ENCODE results near the gene PDZD7. TPM values are rescaled to one million over a fixed set of nuclear protein-coding genes. Genes with fewer than 3 reads are reported as not detected.

PDZD7 gene
- total RNA-seq, 1 experiment from 2014 or later = 1.8 TPM

- in situ Hi-C loops (cut with HindIII; ENCODE audit: low pct_unique_long_range_greater_than_20kb, low sequenced_read_pairs) = no loop called here
- no peak for ATAC-seq
- no peak for DNase-seq (ENCODE audit: low read depth, low spot score)
- intact Hi-C loops (cut with micrococcal nuclease; ENCODE audit: unreplicated experiment) = no loop called here
- peaks cover 10% of the 10 kb centered on the region for H3K4me1 ChIP-seq (ENCODE audit: control insufficient read depth, insufficient read depth, low read length)
- no peak overlapping the region for H3K4me3 ChIP-seq (ENCODE audit: low read depth in 2 of 2, low read length in 2 of 2)
- no TSS peak for BruUV-seq (replicated peaks)
- no peak overlapping the region for H3K27ac ChIP-seq (ENCODE audit: low read length)
- ChIA-PET CTCF (interaction anchor here (0.6 to 0.8 kb wide), 2 partner anchors 47 to 48 kb away, joined by 3 read pairs; no protein-coding TSS in a partner anchor), POLR2A (interaction anchor here (0.6 kb wide), 1 partner anchor 12 kb away, joined by 10 read pairs; no protein-coding TSS in a partner anchor)
- TF ChIP-seq POLR2AphosphoS5 (IDR thresholded peaks at IDR 0.05; ENCODE audit: low read depth, low read length) (0 out of 2 replicates have a peak, but pooled peaks have one; percentile 23), REST (IDR thresholded peaks at IDR 0.05; ENCODE audit: insufficient read depth in 1 of 2, low read depth in 2 of 2, low read length in 1 of 2) (no peak)
- H3K36me3 ChIP-seq (ENCODE audit: control insufficient read depth, insufficient read depth, low read length) = peaks cover 10% of the 10 kb centered on the region
- no peaks in the 10 kb centered on the region for H3K9me3 ChIP-seq (ENCODE audit: control insufficient read depth, insufficient read depth, low read depth, low read length)
- H3K27me3 ChIP-seq (ENCODE audit: control insufficient read depth, insufficient read depth, low read length) = no peaks in the 10 kb centered on the region
These were observed 63.6 kb downstream of the PDZD7 start for GRCh38 chr10:100967332-100967731.

- H3K36me3 ChIP-seq (ENCODE audit: control insufficient read depth, insufficient read depth, low read length) = peaks cover 14% of the 10 kb centered on the region
- POLR2A ChIA-PET = no interaction called here
These were observed 64.0 kb downstream of the PDZD7 start for GRCh38 chr10:100966887-100967286.

More at GRCh38 chr10:100966887-100967286, 64.0 kb downstream of the PDZD7 start:
- Histone ChIP-seq H3K4me1 (ENCODE audit: control insufficient read depth, insufficient read depth, low read length) (peaks cover 10% of the 10 kb centered on the region), H3K4me3 (ENCODE audit: low read depth in 2 of 2, low read length in 2 of 2) (no peak overlapping the region), H3K27me3 (ENCODE audit: control insufficient read depth, insufficient read depth, low read length) (no peaks in the 10 kb centered on the region), H3K9me3 (ENCODE audit: control insufficient read depth, insufficient read depth, low read depth, low read length) (no peaks in the 10 kb centered on the region), H3K27ac (ENCODE audit: low read length) (no peak overlapping the region)
- ATAC-seq = no peak
- DNase-seq (ENCODE audit: low read depth, low spot score) = no peak
- in situ Hi-C loops (cut with HindIII; ENCODE audit: low pct_unique_long_range_greater_than_20kb, low sequenced_read_pairs) = no loop called here
- BruUV-seq (replicated peaks) = no TSS peak
- TF ChIP-seq CTCF (IDR thresholded peaks at IDR 0.05) (no peak), POLR2AphosphoS5 (IDR thresholded peaks at IDR 0.05; ENCODE audit: low read depth, low read length) (no peak), TCF7L2 (IDR thresholded peaks at IDR 0.05; ENCODE audit: low read depth, low read length) (no peak), SIN3A (IDR thresholded peaks at IDR 0.05; ENCODE audit: borderline replicate concordance, insufficient read depth, low read depth, low read length) (no peak), REST (IDR thresholded peaks at IDR 0.05; ENCODE audit: insufficient read depth in 1 of 2, low read depth in 2 of 2, low read length in 1 of 2) (no peak)
- CTCF ChIA-PET = interaction anchor here (0.6 kb wide), 1 partner anchor 48 kb away, joined by 3 read pairs; no protein-coding TSS in a partner anchor
- intact Hi-C loops (cut with micrococcal nuclease; ENCODE audit: unreplicated experiment) = no loop called here
